ENCODE results near the gene ELF4. TPM values are rescaled to one million over a fixed set of nuclear protein-coding genes. Genes with fewer than 3 reads are reported as not detected.
"Not testable (repeated sequence)": the region's sequence is repeated elsewhere in the genome, so short reads cannot be mapped to it uniquely, and the experiment has no call there.

ELF4 gene
- total RNA-seq, result 11.2 TPM

GRCh38 chrX:130110379-130111219, at the start of gene ELF4:
Gene ELF4 (minus strand): TSS chrX:130110497. CDS start chrX:130081330, 29,167 bp downstream.
- peak; percentile 76 for ATAC-seq

DNA sequence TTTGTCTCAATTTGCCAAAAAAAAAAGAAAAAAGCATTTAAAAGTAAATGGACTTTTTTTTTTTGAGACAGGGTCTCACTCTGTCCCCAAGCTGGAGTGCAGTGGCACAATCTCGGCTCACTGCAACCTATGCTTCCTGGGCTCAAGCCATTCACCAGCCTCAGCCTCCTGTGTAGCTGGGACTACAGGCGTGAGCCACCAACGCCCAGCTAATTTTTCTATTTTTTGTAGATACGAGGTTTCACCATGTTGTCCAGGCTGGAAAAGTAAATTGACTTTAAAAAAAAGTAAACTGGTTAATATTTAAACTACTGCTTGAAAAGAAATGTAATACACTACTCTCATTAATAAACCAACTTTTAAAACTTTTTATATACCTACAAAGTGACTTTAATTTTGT, 49.5 kb upstream of the ELF4 start:
- no peak for ATAC-seq

GRCh38 chrX:130158311-130158710, 48.0 kb upstream of the ELF4 start:
- no peak for ATAC-seq

DNA sequence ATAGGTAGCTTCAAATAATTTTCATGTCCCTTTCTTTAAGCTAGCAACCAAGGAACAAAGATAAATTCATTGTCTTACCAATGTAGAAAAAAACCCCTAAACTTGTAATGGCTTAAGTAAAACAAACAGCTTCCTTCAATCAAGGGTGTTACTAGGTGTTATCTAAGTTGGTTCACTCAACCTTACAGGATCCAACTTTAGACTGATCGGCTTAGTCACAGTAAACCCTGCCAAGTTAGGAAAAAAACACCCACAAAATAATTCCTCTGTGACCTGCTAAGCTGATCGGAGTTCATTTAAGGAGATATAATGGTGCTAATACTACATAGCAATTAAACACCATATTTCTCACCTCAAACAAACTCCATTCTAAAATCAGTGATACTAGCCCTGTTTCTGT, 45.3 kb upstream of the ELF4 start:
- ATAC-seq, result no peak

- ATAC-seq, result no peak
These were observed 37.3 kb upstream of the ELF4 start for GRCh38 chrX:130147631-130148030.

DNA sequence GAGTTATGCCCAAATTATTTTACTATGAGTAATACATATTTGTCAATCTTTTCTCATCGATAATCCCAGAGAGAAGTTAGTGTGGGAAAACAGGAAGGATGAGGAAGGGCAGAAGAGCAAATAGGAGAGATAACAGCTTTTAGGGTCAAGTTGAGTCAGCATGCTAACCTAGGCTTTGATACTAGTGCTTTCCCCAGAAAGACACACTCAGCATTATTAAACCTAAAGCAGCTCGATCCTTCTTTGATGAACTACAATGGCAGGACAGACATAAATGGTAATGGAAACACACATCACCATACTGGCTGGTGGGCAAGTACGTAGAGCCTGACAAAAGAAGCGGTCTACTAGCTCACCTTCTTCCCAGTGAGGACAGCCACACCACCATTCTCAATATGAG, 34.8 kb upstream of the ELF4 start:
- no peak for ATAC-seq

DNA sequence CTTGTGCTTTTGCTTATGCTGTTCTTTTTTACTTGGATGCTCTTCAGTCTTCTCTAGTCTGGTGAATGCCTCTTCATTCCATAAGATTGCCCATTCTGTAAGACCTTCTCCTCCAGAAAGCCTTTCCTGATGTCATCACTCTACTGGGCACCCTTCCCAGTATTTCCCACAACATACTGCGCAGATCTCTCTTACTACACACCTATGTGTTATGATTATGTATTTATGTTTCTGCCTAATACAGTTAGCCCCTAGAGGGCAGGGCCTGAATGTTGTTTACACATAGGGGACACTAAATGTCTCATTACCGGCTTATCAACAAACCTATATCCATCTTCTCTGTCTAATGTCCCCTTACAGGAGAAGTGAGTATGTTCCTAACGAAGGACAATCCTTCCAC, 34.2 kb upstream of the ELF4 start:
- no peak for ATAC-seq

DNA sequence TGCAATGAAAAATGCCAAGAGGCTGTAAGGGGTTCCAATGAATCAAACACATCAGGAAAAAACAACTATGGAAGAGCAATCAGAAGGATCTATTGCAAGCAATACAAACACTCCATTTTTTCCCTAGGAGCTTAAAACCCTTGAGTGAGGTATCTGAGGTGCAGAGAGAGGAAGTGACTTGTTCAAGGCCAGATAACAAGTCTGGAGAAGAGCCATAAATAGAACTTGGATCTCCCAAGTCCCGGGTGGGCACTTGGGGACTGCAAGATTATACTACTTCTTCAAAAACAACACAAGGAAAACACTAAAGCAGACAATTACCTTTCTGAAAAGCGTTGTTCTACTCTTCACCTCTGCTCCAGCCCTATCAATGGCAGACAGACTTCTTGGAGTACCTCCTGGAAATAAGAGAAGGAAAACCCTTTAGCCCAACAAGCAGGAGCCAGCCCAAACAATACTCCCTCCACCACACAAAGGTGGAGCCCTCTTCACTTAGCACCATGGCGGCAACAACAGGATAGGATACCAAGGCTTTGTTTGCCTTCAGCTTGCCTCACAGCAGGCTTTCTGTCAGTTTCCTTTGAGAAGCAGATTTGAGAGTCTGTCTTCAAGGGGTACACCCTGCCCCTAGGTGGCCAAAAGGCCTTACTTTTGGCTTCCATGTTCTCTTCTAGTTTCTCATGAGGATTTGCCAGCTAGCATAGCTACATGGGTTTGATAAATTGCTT, 29.3 kb upstream of the ELF4 start:
- no peak for ATAC-seq

DNA sequence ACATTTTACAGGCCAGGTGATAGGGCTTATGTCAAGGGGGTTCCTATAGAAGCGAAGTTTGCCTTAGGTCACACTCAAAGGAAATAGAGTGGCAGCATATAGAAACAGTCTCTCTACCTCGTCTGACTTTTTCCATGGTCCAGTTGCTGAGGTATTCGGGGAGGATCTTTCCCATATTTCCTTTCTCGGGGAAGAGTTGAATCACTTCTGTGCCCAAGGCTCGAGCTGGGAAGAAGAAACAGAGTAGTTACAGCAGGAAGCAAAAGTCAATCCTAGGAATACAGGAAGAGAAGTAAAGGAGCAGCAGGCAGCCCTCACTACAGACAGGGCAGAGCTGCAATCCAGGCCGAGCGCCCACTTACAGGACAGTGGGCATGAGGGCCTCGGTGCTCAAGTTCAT, 26.7 kb upstream of the ELF4 start:
- no peak for ATAC-seq

DNA sequence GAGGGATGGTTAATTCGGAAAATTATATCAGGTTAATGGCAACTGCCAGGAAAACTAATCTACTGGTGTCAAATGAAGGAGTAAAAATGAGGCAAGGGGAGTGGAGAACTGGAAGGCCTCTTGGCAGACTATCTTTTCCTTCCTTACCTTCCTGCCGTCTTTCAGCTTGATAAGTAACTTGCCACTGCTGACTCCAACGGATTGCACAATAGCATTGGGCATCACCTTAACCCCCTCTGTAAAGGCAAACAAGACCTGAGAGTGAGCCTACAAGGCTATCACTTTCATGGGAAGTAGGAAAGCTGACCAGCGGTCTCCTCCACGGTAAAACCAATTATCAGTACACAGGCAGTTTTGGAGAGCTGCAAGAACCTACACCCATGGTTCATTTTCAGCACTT, 26.2 kb upstream of the ELF4 start:
- ATAC-seq, result no peak

DNA sequence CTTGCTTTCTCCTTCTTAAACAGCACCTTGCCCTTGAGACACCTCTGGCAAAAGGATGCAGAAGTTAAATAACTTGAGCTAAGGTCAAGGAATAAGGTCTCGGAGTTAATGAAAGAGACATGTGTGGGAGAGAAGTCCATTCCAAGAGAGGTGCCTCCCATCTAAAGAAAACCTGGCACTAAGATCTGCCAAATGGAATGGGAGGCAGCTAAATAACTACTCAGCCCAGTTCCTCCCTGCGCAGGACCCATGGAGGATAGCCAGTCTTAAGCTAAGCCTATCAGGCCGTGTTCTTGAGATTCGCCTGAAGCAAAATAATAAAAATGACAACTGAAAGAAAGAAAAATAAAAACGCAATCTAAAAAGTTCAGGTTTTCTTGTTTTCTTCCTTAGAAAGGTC, 20.7 kb upstream of the ELF4 start:
- no peak for ATAC-seq

DNA sequence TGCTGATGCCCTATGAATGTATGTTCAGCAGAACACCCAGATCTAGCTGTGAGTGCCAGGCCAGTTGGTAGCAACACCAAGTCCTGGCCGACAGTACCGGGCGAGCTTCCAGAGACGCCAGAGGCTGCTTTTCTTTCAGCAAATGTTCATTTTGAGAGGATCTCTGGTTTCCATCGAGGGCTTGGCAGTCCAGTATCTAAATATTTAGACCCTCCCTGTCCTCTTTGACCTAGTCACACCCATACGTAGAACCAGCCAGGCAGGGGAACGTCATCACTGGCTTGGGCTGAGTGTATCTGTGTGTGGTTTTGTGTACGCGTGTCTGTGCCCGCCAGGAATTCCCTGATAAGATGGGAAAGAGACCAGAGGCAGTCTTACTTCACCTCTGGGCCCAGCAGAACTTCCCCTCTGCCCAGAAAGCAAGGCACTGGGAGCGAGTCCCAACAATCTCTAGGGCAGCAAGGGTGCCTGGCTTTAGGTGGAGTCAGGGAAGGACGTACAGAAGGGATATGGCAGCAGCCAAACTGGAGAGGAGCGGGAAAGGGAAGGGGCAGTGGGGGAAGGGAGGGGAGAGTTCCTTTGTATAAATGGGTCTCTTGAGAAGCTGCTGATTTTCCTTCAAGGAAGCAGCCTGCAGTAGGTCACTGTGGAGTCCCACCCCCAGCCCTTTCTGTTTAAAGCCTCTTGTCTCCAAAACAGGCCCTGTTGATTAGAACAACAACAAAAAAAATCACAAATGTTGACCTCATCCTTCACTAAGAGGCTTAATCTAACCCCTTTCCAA, 15.0 kb upstream of the ELF4 start:
- peak; percentile 84 for ATAC-seq

DNA sequence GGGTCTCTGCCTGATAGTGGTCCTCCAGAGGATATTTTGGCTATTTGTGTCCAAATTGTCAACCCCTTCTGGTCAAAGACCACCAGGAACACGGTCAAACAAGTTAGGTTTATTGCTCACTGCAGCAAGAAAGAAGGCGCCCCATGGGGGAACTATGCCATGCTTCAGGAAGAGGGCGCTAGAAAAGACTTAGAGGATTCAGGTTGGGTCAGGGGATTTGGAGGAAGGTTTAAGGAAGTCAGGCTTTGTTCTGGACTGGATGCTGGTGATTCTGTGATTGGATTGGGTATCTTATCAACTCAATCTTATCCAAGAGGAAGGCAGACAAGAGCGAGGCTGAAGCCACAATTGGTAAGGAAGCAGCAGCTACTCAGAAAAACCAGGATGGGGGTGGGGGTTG, 14.3 kb upstream of the ELF4 start:
- ATAC-seq, result no peak

DNA sequence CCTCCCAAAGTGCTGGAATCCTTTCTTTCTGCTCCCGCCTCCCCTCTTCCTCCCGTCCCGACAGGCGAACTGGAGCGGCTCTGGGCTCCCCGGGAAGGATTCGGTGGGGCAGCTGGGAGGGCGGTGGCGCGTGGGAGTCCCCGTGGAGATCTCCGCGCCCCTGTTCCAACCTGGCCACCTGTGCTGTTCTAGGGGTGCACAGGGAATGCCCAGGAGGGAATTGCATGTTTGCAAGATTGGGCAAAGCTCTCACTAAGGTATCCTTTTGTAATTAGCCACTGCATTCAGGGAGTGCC, 11.2 kb upstream of the ELF4 start:
- no peak for ATAC-seq

GRCh38 chrX:130120746-130121504, 10.6 kb upstream of the ELF4 start:
- peak; percentile 83 for ATAC-seq

GRCh38 chrX:130120321-130120731, 10.0 kb upstream of the ELF4 start:
- ATAC-seq, result no peak

DNA sequence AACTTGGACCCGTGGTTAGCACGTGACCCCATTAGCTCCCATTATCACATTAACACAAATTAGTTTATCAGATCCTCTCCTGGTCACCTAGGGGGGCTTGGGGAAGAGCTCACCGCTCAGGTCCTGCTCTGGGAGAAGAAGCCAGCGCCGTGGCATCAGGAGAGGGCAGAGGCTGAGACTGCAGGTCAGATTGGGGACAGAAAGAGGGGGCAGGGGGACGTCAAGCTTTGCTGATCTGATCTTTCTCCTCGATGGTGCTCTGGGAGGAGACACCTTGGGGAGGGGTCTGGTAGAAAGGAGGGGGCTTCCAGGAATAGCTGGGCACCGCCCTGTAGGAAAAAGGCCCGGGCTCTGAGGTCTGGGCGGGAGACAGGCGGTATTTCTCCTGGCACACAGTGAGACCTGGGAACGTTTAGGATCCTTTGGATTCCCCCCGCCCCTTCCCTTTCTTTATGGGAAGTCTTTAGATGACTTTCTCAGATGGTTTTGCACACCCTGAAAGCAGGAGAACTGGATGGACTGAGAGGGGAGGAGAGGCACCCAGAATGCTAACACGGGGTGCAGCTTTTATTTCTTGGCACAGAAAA, 9.1 kb upstream of the ELF4 start:
- ATAC-seq, result no peak

DNA sequence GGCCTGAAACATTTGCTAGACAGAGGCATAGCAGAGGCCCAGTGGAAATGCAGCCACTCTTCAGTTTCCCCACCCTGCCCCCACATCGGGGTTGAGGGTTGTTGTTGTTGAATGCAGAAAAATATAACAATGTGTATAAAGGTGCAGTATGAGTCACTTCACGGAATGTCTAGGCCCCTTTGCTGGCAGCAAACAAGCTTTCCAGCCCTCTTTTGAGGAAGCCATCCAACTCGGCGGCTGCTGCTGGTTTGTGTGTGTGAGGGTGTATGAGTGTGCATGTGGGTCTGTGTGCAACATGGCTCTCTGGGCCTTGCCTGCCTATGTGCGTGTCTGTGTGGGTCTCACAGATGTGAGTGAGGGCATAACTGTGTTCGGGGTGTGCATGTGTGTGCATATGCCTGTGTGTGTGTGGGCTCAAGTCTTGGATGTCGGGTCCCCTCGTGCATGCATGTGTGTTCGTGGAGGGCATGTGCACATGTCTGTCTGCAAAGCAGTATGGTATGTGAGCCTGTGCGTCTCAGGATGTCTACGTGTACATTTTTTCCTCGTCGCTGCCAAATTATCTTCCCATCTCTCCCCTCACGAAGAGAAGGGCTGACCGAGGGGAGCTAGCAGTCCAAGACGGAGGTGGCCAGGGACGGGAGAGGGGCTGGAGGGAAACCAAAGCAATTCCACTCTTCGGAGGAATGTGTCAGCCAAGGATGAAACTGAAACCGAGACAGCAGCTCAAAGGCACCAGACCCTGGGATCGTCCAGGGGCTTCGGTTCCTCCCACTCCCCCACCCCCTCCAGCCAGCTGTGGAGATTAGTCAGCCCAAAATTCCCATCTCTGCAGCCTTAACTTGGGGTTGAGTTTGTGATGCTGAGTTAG, 8.4 kb upstream of the ELF4 start:
- no peak for ATAC-seq

GRCh38 chrX:130117166-130117565, 6.9 kb upstream of the ELF4 start:
- no peak for ATAC-seq

DNA sequence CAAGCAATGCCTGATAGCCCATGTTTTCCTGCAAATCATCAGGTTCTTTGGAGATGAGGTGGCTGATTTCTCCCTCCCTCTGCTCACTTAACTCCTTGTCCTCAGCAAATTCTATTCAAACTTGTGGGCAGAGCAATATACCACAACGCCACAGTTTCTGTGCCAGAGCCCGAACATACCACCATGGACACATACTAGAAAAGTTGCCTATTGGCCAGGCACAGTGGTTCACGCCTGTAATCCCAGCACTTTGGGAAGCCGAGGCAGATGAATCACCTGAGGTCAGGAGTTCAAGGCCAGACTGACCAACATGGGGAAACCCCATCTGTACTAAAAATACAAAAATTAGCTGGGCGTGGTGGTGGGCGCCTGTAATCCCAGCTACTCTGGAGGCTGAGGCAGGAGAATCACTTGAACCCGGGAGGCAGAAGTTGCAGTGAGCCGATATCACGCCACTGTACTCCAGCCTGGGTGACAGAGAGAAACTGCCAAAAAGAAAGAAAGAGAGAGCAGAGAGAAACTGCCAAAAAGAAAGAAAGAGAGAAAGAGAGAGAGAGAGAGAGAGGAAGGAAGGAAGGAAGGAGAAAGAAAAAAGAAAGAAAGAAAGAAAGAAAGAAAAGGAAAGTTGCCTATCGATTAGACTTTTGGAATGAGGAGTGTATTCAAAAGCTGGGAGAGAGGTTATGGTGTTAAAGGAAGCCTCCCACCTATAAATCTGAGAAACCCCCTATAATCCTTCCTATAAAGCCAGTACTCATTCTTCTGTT, 5.0 kb upstream of the ELF4 start:
- not testable (repeated sequence) for ATAC-seq

Data from esophagus mucosa (tissue), 1 donor.